Activated CD4-positive, alpha-beta T cell treated with anti-CD3 and anti-CD28 coated beads, Interleukin-2, amount 50 U/mL, for 16 hours (primary cell): ENCODE measurements around the gene RANBP6.

Source experiments
- DNase-seq: peaks from one replicate; pipeline ENCODE4 v3.0.0-alpha.2; 2020

The RANBP6 gene

GRCh38 chr9:6006749-6007057 lies 8.7 kb downstream of the RANBP6 start:
- DNase-seq = no peak

- DNase-seq = no peak
Observed at GRCh38 chr9:6000955-6001354, 14.5 kb downstream of the RANBP6 start.

- no peak for DNase-seq
Observed at GRCh38 chr9:5999443-6000101, 15.9 kb downstream of the RANBP6 start.

- no peak for DNase-seq
Observed at GRCh38 chr9:5994493-5994892, 20.9 kb downstream of the RANBP6 start.

GRCh38 chr9:5988265-5988664 lies 27.2 kb downstream of the RANBP6 start:
- no peak for DNase-seq

- DNase-seq = no peak
Observed at GRCh38 chr9:5983042-5983441, 32.4 kb downstream of the RANBP6 start.

- no peak for DNase-seq
Observed at GRCh38 chr9:5982317-5982716, 33.1 kb downstream of the RANBP6 start.

- no peak for DNase-seq
Observed at GRCh38 chr9:5978523-5978922, 36.9 kb downstream of the RANBP6 start.

GRCh38 chr9:5976674-5977397 lies 38.6 kb downstream of the RANBP6 start:
- no peak for DNase-seq

GRCh38 chr9:5971740-5972139 lies 43.7 kb downstream of the RANBP6 start:
- DNase-seq = peak; percentile 21
